Heart right ventricle (tissue), 16 donors: ENCODE measurements around the gene GPD1. TPM values are rescaled to one million over a fixed set of nuclear protein-coding genes. Genes with fewer than 3 reads are reported as not detected.

Source experiments
- ATAC-seq, 8 donors: fragments of 200-7000 bp; cut with Tn5 transposase; one replicate each; pipeline ENCODE4 v1.9.1; 2020; ENCODE audit warnings: mild to moderate bottlenecking in 8 of 8, moderate library complexity in 8 of 8, moderate number of reproducible peaks in 1 of 8
- DNase-seq, 2 donors: peaks; one replicate each; pipeline ENCODE4 v3.0.0-alpha.2; 2020
- H3K27ac ChIP-seq, 10 donors: fragments of 200-600 bp; sonication (generic) in 2 of 10; one replicate each; pipeline versions ENCODE4 v1.5.0 to v1.8.0; 2020 to 2022; ENCODE audit warnings: mild to moderate bottlenecking in 3 of 10
- H3K27me3 ChIP-seq, 7 donors: fragments of 200-600 bp; one replicate each; pipeline ENCODE4 v1.8.0; 2021 to 2022; ENCODE audit warnings: mild to moderate bottlenecking in 2 of 7
- H3K36me3 ChIP-seq, 9 donors: fragments of 200-600 bp; sonication (generic) in 1 of 9; one replicate each; pipeline versions ENCODE4 v1.5.0 to v1.8.0; 2020 to 2022; ENCODE audit warnings: mild to moderate bottlenecking in 2 of 9
- H3K4me1 ChIP-seq, 9 donors: fragments of 200-600 bp; sonication (generic) in 1 of 9; one replicate each; pipeline versions ENCODE4 v1.5.0 to v1.8.0; 2020 to 2022; ENCODE audit warnings: mild to moderate bottlenecking in 4 of 9
- H3K4me3 ChIP-seq, 10 donors: fragments of 200-600 bp; sonication (generic) in 2 of 10; one replicate each; pipeline versions ENCODE4 v1.5.0 to v1.8.0; 2020 to 2022; ENCODE audit warnings: mild to moderate bottlenecking in 7 of 10, moderate library complexity in 2 of 10
- H3K9me3 ChIP-seq, 11 donors: fragments of 200-600 bp in 10 of 11; sonication (generic) in 2 of 11; one replicate each; pipeline versions ENCODE4 v1.5.0 to v1.8.0; 2013 to 2022; ENCODE audit warnings: mild to moderate bottlenecking in 2 of 11, control low read depth in 1 of 11, moderate library complexity in 1 of 11
- CTCF ChIP-seq, 9 donors: fragments of 200-600 bp; sonication (generic) in 2 of 9; IDR thresholded peaks; one replicate each; pipeline versions ENCODE4 v1.5.0 to v1.8.0; 2021 to 2022; ENCODE audit warnings: antibody characterized with exemption in 9 of 9, mild to moderate bottlenecking in 5 of 9, moderate library complexity in 1 of 9
- WGBS, 2 donors: extraction: QIAGEN DNeasy Blood & Tissue Kit; methylation state at CpG; one replicate each; pipeline ENCODE4 v1.1.7; 2013; ENCODE audit warnings: inconsistent platforms in 1 of 2; 5-methylcytosine and 5-hydroxymethylcytosine counted together
- intact Hi-C, 10 donors: fragments of 100-400 bp; cut with DNase I; formaldehyde crosslinking; loops; one replicate each; pipeline versions ENCODE4 v1.11.1 to v1.14.2; 2022
- polyA plus RNA-seq, 2 donors: library from polyadenylated mRNA; stranded (reverse); fragments of 200-250 nt; gene quantifications; one replicate each; pipeline ENCODE4 v1.2.3, GENCODE V29; 2013
- total RNA-seq, 10 donors: library from RNA; stranded (reverse); fragmentation: NEBNext Ultra II Directional in 3 of 10; extraction: Animal tissue kit (Norgen Biotek cat#: 25700) in 3 of 10; gene quantifications; one replicate each; pipeline versions ENCODE4 v1.2.1 to v1.2.4, GENCODE V29; 2021 to 2023
- donor health status: Arrhythmogenic right ventricular cardiomyopathy.
- donor health status: ischemic (EF 13 %, LVEDD 7.1; RV severe dilation, severe dysfunction).
- donor health status: healthy with polysubstance abuse.
- donor health status: DM: no; HTN: yes; CAD: no.
- donor health status: DM: no; HTN: no; CAD: no.
- donor health status: ischemic (EF 25% LVEDD 6.9; RV normal size, moderate dysfunction).
- donor health status: ischemic (EF 25% LVEDD 5.7; RV mildly dilated, moderate dysfunction).
- donor health status: healthy.
- donor health status: DM: yes; HTN: yes; CAD: no.
- donor health status: Ischemic cardiomyopathy.
- donor health status: ischemic (EF 35%, LVEDD 5.7; RV mildly dilated, moderate dysfunction).
- donor health status: nonischemic (EF 11% LVEDD 7.7; RV severe dilation, severe dysfunction).
- donor health status: DM: yes; HTN: yes; CAD: no.
- donor health status: PGD.
- donor health status: ischemic (EF 29% LVEDD 5.4; RV normal size, mild dysfunction).
- donor health status: nonischemic (EF 23%, LVEDD 6.1; RV moderate dilation, normal function).

Gene GPD1
- total and polyA plus RNA-seq, 12 donors, result 5.2 to 67.7 (median 15.3) TPM

GRCh38 chr12:50057000-50057841, 46.6 kb upstream of the GPD1 start, which contains the start of gene ASIC1:
TSS of gene ASIC1 (plus strand) at chr12:50057596. CDS start at chr12:50058767, 1,171 bp downstream.
- Histone ChIP-seq H3K4me3 (peak within 1 kb of the TSS; percentile 29 to 86 (median 66)), H3K4me1 (peaks cover 0 to 46% (median 19%) of the 10 kb centered on the region in 9 donors), H3K27me3 (peaks cover 0 to 39% (median 19%) of the 10 kb centered on the region in 7 donors), H3K36me3 (no peaks in the 10 kb centered on the region), H3K27ac (peak within 1 kb of the TSS in 2 of 10 donors; percentile 27 to 39), H3K9me3 (no peaks in the 10 kb centered on the region)
- peak in 4 of 9 donors; percentile 8 to 26 (median 19) for TF ChIP-seq CTCF (IDR thresholded peaks at IDR 0.05)
- DNase-seq, result peak; percentile 63 to 79
- WGBS, 2 donors, result 1% methylated on average over 46 to 88 of the region's 88 CpGs
- intact Hi-C loops, result loop anchor here (1.0 to 10.0 kb wide), 9 partner anchors 82 to 282 kb away; partner anchors contain the start of gene AQP6 (in 1 of the 10)
- ATAC-seq, result peak; percentile 61 to 85 (median 72)

- peaks cover 0 to 42% (median 19%) of the 10 kb centered on the region in 7 donors for H3K27me3 ChIP-seq
- DNase-seq, result no peak
- ATAC-seq, result no peak
- intact Hi-C loops, result loop anchor here (2.0 to 10.0 kb wide), 7 partner anchors 83 to 283 kb away; partner anchors contain the start of gene AQP6 (in 1 of the 10)
- no peak overlapping the region for H3K27ac ChIP-seq
- H3K4me3 ChIP-seq, result peak overlapping the region in 9 of 10 donors; percentile 59 to 86 (median 66)
- 18 to 24% methylated on average over 29 to 30 of the region's 30 CpGs for WGBS, 2 donors
- no peaks in the 10 kb centered on the region for H3K9me3 ChIP-seq
- no peak for TF ChIP-seq CTCF (IDR thresholded peaks at IDR 0.05)
- H3K36me3 ChIP-seq, result no peaks in the 10 kb centered on the region
- H3K4me1 ChIP-seq, result peaks cover 0 to 46% (median 19%) of the 10 kb centered on the region in 9 donors
These were observed 45.7 kb upstream of the GPD1 start for GRCh38 chr12:50057896-50058670.

GRCh38 chr12:50058743-50059312, 45.0 kb upstream of the GPD1 start:
- ATAC-seq (no peak), DNase-seq (no peak)
- no peak overlapping the region for H3K4me3 ChIP-seq
- WGBS, 2 donors, result 91 to 94% methylated on average over 15 of the region's 15 CpGs
- peaks cover 0 to 46% (median 19%) of the 10 kb centered on the region in 9 donors for H3K4me1 ChIP-seq
- no peaks in the 10 kb centered on the region for H3K9me3 ChIP-seq
- no peaks in the 10 kb centered on the region for H3K36me3 ChIP-seq
- H3K27ac ChIP-seq, result no peak overlapping the region
- no peak for TF ChIP-seq CTCF (IDR thresholded peaks at IDR 0.05)
- intact Hi-C loops, result loop anchor here (5.0 to 10.0 kb wide), 5 partner anchors 87 to 284 kb away; partner anchors contain the start of gene AQP6 (in 1 of the 10)
- peaks cover 0 to 42% (median 22%) of the 10 kb centered on the region in 7 donors for H3K27me3 ChIP-seq
